MM.1S (cell line): ENCODE results near the gene PLA2G2F.

Source experiments
- CTCF ChIP-seq: fragments of 300-600 bp; sonication (generic); IDR thresholded peaks from 2 replicates; pipeline ENCODE4 v1.5.1; 2016; ENCODE audit warnings: antibody characterized with exemption, low read length, mixed read lengths
- EZH2 ChIP-seq: fragments of 300-600 bp; sonication (generic); optimal IDR thresholded peaks from 2 replicates; pipeline ENCODE3; 2017; ENCODE audit warnings: low read depth, mild to moderate bottlenecking, antibody characterized with exemption, low read length, mixed read lengths
- EZH2phosphoT487 ChIP-seq: fragments of 300-600 bp; sonication (generic); IDR thresholded peaks from 2 replicates; pipeline ENCODE4 v1.6.1; 2018; ENCODE audit warnings: antibody characterized with exemption, low read length

GRCh38 chr1:20143318-20143717 lies 4.2 kb downstream of the PLA2G2F start:
- TF ChIP-seq CTCF (no peak), EZH2 (no peak), EZH2phosphoT487 (no peak)
